GM19099 (cell line): ENCODE measurements around the gene NFILZ.

ENCODE experiments used
- POLR2A ChIP-seq: IDR thresholded peaks from 3 replicates; pipeline ENCODE4 v1.6.1; 2011; ENCODE audit warnings: low read depth; ENCODE audit not compliant: insufficient read length; ENCODE audit errors: extremely low read depth

NFILZ gene

GRCh38 chr19:8657869-8658268, 27.4 kb downstream of the NFILZ start:
- TF ChIP-seq POLR2A: no peak

DNA sequence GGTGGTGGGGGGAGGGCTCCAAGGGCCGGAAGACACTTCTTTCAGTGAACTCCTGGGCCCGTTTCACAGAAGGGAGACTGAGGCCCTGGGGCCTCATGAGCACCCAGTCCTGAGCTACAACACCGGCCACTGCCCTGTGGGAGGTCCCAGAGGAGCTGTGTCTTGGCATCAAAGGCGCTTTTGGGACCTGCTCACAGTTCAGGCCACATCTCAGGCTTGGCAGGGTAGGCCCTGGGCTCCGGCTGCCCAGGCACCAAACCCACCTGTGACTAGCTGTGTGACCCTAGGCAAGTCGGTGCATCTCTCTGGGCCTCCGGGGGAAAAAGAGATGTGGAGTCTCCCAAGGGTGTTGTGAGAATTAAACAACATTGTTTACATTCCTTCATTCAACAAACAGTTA, 29.5 kb downstream of the NFILZ start:
- TF ChIP-seq POLR2A: no peak

GRCh38 chr19:8662263-8662662, 31.8 kb downstream of the NFILZ start:
- TF ChIP-seq POLR2A: no peak

GRCh38 chr19:8663920-8664670, 33.7 kb downstream of the NFILZ start:
- TF ChIP-seq POLR2A: no peak

- no peak for TF ChIP-seq POLR2A
Measured at GRCh38 chr19:8664671-8665057, 34.2 kb downstream of the NFILZ start.

DNA sequence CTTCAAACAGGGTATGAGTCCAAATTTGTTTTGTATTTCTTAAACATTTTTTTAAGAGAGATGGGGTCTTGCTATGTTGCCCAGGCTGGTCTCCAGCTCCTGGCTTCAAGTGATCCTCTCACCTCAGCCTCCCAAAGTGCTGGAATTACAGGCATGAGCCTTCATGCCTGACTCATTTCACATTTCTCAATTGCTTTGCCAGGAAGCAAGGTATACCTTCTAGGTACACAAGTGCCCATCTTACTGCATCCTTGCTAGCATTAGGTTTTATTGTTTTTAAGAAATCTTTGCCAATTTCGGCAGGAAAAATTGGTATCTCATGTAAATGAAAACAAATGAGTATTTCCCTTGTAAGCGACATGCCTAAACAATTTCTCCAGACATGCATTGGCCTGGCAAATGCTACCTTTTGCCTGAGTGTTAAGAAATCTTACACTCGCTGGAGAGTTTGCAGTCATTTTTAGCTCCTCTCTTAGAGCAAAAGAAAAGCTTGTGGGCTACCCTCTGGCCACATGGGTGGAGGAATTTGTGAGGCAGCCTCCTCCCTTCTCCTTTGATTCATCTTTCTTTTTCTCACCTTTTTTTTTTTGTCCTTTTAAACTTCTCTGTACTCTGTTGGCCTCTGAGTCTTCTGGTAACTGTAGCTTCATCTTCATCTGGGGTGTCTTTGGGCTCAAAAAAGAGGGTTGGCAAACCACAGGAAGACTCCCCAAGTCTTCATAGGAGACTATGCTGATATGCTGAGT, 35.2 kb downstream of the NFILZ start:
- TF ChIP-seq POLR2A: no peak

DNA sequence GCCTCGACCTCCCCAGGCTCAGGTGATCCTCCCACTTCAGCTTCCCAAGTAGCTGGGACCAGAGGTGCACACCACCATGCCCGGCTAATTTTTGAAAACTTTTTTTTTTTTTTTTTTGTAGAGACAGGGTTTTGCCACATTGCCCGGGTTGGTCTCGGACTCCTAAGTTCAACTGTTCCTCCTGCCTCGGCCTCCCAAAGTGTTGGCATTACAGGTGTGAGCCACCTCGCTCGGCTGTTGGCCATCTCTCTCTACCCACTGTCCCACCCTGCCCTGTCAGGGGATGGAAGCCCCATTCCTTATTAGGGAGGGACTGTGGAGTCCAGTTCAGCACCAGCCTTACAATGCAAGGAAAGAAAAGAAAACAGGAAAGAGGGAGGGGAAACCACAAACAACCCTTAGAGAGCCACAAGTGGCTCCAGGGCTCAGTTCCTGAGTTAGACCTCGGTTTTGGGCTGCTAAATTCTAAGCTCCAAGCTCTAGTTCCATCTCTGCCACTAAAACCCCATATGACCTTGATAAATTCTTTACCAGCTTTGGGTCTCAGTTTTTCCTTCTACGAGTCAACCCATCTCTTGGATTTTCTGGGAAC, 36.5 kb downstream of the NFILZ start:
- TF ChIP-seq POLR2A: no peak

GRCh38 chr19:8673276-8673891, 43.0 kb downstream of the NFILZ start:
- no peak for TF ChIP-seq POLR2A

DNA sequence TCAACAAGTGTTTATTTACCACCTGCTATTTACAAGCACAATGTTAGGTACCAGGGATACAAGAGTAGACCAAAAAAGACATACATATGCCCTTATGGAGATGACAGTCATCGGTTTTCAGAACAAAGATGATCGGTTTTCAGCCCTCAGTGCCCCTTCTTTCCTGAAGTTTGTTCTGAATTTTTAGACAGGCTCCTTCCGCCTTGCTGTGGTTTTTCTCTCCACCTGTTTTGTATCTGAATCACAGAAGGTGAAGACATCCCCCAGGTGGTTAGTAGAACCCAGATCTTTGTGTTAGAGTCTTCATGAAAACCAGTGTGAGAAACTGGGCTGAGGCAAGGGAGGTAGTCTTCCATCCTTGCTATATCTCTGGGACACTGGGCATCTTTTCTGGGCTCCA, 44.6 kb downstream of the NFILZ start:
- no peak for TF ChIP-seq POLR2A

- no peak for TF ChIP-seq POLR2A
Measured at GRCh38 chr19:8678244-8678807, 47.9 kb downstream of the NFILZ start.
